Heart left ventricle (tissue), 13 donors: ENCODE measurements around the gene PATJ.

Experiments used
- POLR2A ChIP-seq, 2 donors: fragments of 450-650 bp; IDR thresholded peaks; one replicate each; pipeline ENCODE4 v1.6.1; 2017; ENCODE audit warnings: antibody characterized with exemption in 2 of 2, mild to moderate bottlenecking in 2 of 2, moderate library complexity in 2 of 2
- TF ChIP-seq, protein P1 (sequence below), 12 donors: fragments of 200-600 bp; sonication (generic) in 4 of 12; IDR thresholded peaks; one replicate each; pipeline versions ENCODE4 v1.5.0 to v1.8.0; 2018 to 2022; ENCODE audit warnings: antibody characterized with exemption in 12 of 12, mild to moderate bottlenecking in 5 of 12
- donor health status: ischemic (EF 13 %, LVEDD 7.1; RV severe dilation, severe dysfunction).
- donor health status: DM: no; HTN: yes; CAD: no.
- donor health status: DM: no; HTN: no; CAD: no.
- donor health status: ischemic (EF 25% LVEDD 6.9; RV normal size, moderate dysfunction).
- donor health status: ischemic (EF 25% LVEDD 5.7; RV mildly dilated, moderate dysfunction).
- donor health status: ischemic (EF 35%, LVEDD 5.7; RV mildly dilated, moderate dysfunction).
- donor health status: nonischemic (EF 11% LVEDD 7.7; RV severe dilation, severe dysfunction).
- donor health status: DM: yes; HTN: yes; CAD: no.
- donor health status: PGD.
- donor health status: ischemic (EF 29% LVEDD 5.4; RV normal size, mild dysfunction).
- donor health status: nonischemic (EF 23%, LVEDD 6.1; RV moderate dilation, normal function).

DNA sequence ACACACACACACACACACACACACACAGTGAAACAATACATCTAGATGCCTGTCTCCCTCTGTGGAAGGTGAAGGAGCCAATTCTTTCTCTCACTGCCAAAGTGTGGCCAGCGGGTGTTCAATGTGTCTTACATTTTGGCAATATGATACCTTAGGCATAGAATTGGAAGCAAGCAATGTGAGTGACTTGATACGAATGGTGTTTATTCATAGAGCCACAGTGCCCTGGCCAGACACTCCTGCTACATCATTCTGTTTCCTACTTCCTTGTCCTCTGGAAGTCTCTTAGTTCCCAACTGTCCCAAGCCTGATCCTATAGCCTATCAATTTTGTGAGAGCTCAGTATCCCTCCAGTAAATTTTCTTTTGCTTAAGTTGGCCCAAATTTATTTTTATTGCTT is 282.4 kb downstream of the PATJ start:
- TF ChIP-seq, protein P1, sequence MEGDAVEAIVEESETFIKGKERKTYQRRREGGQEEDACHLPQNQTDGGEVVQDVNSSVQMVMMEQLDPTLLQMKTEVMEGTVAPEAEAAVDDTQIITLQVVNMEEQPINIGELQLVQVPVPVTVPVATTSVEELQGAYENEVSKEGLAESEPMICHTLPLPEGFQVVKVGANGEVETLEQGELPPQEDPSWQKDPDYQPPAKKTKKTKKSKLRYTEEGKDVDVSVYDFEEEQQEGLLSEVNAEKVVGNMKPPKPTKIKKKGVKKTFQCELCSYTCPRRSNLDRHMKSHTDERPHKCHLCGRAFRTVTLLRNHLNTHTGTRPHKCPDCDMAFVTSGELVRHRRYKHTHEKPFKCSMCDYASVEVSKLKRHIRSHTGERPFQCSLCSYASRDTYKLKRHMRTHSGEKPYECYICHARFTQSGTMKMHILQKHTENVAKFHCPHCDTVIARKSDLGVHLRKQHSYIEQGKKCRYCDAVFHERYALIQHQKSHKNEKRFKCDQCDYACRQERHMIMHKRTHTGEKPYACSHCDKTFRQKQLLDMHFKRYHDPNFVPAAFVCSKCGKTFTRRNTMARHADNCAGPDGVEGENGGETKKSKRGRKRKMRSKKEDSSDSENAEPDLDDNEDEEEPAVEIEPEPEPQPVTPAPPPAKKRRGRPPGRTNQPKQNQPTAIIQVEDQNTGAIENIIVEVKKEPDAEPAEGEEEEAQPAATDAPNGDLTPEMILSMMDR (IDR thresholded peaks at IDR 0.05), result no peak
- no peak for TF ChIP-seq POLR2A (IDR thresholded peaks at IDR 0.05)
